HepG2 (cell line): ENCODE results near the gene FEM1B. TPM values are rescaled to one million over a fixed set of nuclear protein-coding genes. Genes with fewer than 3 reads are reported as not detected.

Experiments
- ETV5 ChIP-seq: IDR thresholded peaks from 2 replicates; pipeline ENCODE4 v1.6.1; 2018; ENCODE audit warnings: missing biosample characterization, missing genetic modification reagents, inconsistent platforms, borderline replicate concordance
- HNRNPLL ChIP-seq: fragments of 200-400 bp; formaldehyde crosslinking; IDR thresholded peaks from 2 replicates; pipeline ENCODE4 v1.6.1; 2017; ENCODE audit warnings: mild to moderate bottlenecking, low read depth, low read length; ENCODE audit not compliant: poor library complexity, severe bottlenecking
- MXD4 ChIP-seq: IDR thresholded peaks from 2 replicates; pipeline ENCODE4 v1.6.1; 2016; ENCODE audit warnings: mild to moderate bottlenecking, missing biosample characterization, missing genetic modification reagents
- MYNN ChIP-seq: sonication (generic); formaldehyde crosslinking; IDR thresholded peaks from 2 replicates; pipeline ENCODE4 v1.4.0; 2020; ENCODE audit warnings: mild to moderate bottlenecking, low read depth, missing genetic modification reagents
- NFKB2 ChIP-seq: sonication (generic); formaldehyde crosslinking; IDR thresholded peaks from 2 replicates; pipeline ENCODE4 v1.4.0; 2020; ENCODE audit warnings: missing genetic modification reagents, borderline replicate concordance
- NR1H2 ChIP-seq: sonication (generic); formaldehyde crosslinking; IDR thresholded peaks from 2 replicates; pipeline ENCODE4 v1.8.1; 2022; ENCODE audit warnings: low read depth, missing genetic modification reagents, borderline replicate concordance
- ONECUT2 ChIP-seq: sonication (generic); formaldehyde crosslinking; IDR thresholded peaks from 2 replicates; pipeline ENCODE4 v1.4.0; 2020; ENCODE audit warnings: missing genetic modification reagents
- PATZ1 ChIP-seq: sonication (generic); formaldehyde crosslinking; IDR thresholded peaks from 2 replicates; pipeline ENCODE4 v1.4.0; 2020; ENCODE audit warnings: missing genetic modification reagents
- PITX1 ChIP-seq: sonication (generic); formaldehyde crosslinking; IDR thresholded peaks from 2 replicates; pipeline ENCODE4 v1.5.1; 2020; ENCODE audit warnings: mild to moderate bottlenecking, missing genetic modification reagents
- SALL2 ChIP-seq: sonication (generic); formaldehyde crosslinking; IDR thresholded peaks from 2 replicates; pipeline ENCODE4 v1.8.1; 2023; ENCODE audit warnings: mild to moderate bottlenecking, missing genetic modification reagents, inconsistent platforms
- SRY ChIP-seq: sonication (generic); formaldehyde crosslinking; IDR thresholded peaks from 2 replicates; pipeline ENCODE4 v1.8.0; 2022; ENCODE audit warnings: mild to moderate bottlenecking, missing genetic modification reagents
- TEAD2 ChIP-seq: sonication (generic); formaldehyde crosslinking; IDR thresholded peaks from 2 replicates; pipeline ENCODE4 v1.9.0; 2021; ENCODE audit warnings: missing genetic modification reagents
- YEATS2 ChIP-seq: sonication (generic); formaldehyde crosslinking; IDR thresholded peaks from 2 replicates; pipeline ENCODE4 v1.4.0; 2020; ENCODE audit warnings: missing genetic modification reagents, borderline replicate concordance
- ZBTB38 ChIP-seq: sonication (generic); formaldehyde crosslinking; IDR thresholded peaks from 2 replicates; pipeline ENCODE4 v1.5.1; 2020; ENCODE audit warnings: mild to moderate bottlenecking, missing genetic modification reagents
- ZFAT ChIP-seq: sonication (generic); formaldehyde crosslinking; conservative IDR thresholded peaks from 2 replicates; pipeline ENCODE4 v1.8.1; 2023; ENCODE audit warnings: missing genetic modification reagents, inconsistent platforms
- ZNF160 ChIP-seq: sonication (generic); formaldehyde crosslinking; IDR thresholded peaks from 2 replicates; pipeline ENCODE4 v1.8.0; 2022; ENCODE audit warnings: mild to moderate bottlenecking, inconsistent platforms, missing genetic modification reagents
- ZNF205 ChIP-seq: IDR thresholded peaks from 2 replicates; pipeline ENCODE4 v1.6.1; 2018; ENCODE audit warnings: missing biosample characterization, missing genetic modification reagents
- ZNF451 ChIP-seq: sonication (generic); formaldehyde crosslinking; IDR thresholded peaks from 2 replicates; pipeline ENCODE4 v1.5.0; 2020; ENCODE audit warnings: mild to moderate bottlenecking, missing genetic modification reagents
- ZNF558 ChIP-seq: sonication (generic); formaldehyde crosslinking; IDR thresholded peaks from 2 replicates; pipeline ENCODE4 v1.9.0; 2022; ENCODE audit warnings: mild to moderate bottlenecking, missing genetic modification reagents, borderline replicate concordance
- ZNF770 ChIP-seq: sonication (generic); formaldehyde crosslinking; IDR thresholded peaks from 2 replicates; pipeline ENCODE4 v1.5.0; 2020; ENCODE audit warnings: mild to moderate bottlenecking, missing genetic modification reagents
- polyA plus RNA-seq, 8 experiments: library from polyadenylated mRNA; depleted of rRNA in 3 of 8; stranded (reverse) in 7 of 8; unstranded in 1 of 8; fragments of >200 nt; fragmentation: Illumina TruSeq in 4 of 8; extraction: Trizol in 4 of 8; gene quantifications; 2 replicates each; pipeline versions ENCODE4 v1.2.1 to v1.2.3, GENCODE V29; 2011 to 2016; ENCODE audit warnings: low read depth in 4 of 8, missing spikeins in 1 of 8, mixed read lengths in 1 of 8; ENCODE audit not compliant: insufficient read depth in 1 of 8
- total RNA-seq, 5 experiments: library from RNA; depleted of rRNA; stranded (reverse); fragments of >200 nt; fragmentation: Illumina TruSeq; extraction: Trizol; gene quantifications; 2 replicates each; pipeline ENCODE4 v1.2.3, GENCODE V29; 2016; ENCODE audit warnings: low read depth in 1 of 5
- TF ChIP-seq, protein P1 (sequence below): sonication (generic); formaldehyde crosslinking; IDR thresholded peaks from 2 replicates; pipeline ENCODE4 v1.4.0; 2020; ENCODE audit warnings: missing genetic modification reagents
- TF ChIP-seq, protein P2 (sequence below): sonication (generic); formaldehyde crosslinking; IDR thresholded peaks from 2 replicates; pipeline ENCODE4 v1.8.1; 2023; ENCODE audit warnings: mild to moderate bottlenecking, moderate library complexity, missing genetic modification reagents

Gene FEM1B
- total and polyA plus RNA-seq, 2 of the 13 experiments (the other 11 are each of a cell fraction or from before 2014, with no cell fraction given) = 38.1 to 40.0 TPM

- TF ChIP-seq HNRNPLL = peak; percentile 83
- TF ChIP-seq ZBTB38 (CRISPR knock-in tag) = peak; percentile 49; the same call in 1 of the 2 replicates
- TF ChIP-seq NFKB2 (CRISPR knock-in tag) = 0 out of 2 replicates have a peak, but pooled peaks have one; percentile 55
- TF ChIP-seq SALL2 (CRISPR knock-in tag) = no peak; the same call in 1 of the 2 replicates
- TF ChIP-seq ZNF558 (CRISPR knock-in tag) = no peak
- peak; percentile 51; the same call in 1 of the 2 replicates for TF ChIP-seq ZNF451 (CRISPR knock-in tag)
- TF ChIP-seq ZNF205 = no peak
- TF ChIP-seq SRY (CRISPR knock-in tag) = 0 out of 2 replicates have a peak, but pooled peaks have one; percentile 40
- no peak for TF ChIP-seq TEAD2 (CRISPR knock-in tag)
- TF ChIP-seq PITX1 (CRISPR knock-in tag) = no peak
- TF ChIP-seq ETV5 = peak; percentile 38; the same call in 1 of the 2 replicates
- TF ChIP-seq MXD4 (CRISPR knock-in tag) = 0 out of 2 replicates have a peak, but pooled peaks have one; percentile 24
- no peak for TF ChIP-seq NR1H2 (CRISPR knock-in tag)
- TF ChIP-seq ZFAT (CRISPR knock-in tag) = no peak
- TF ChIP-seq, protein P1, sequence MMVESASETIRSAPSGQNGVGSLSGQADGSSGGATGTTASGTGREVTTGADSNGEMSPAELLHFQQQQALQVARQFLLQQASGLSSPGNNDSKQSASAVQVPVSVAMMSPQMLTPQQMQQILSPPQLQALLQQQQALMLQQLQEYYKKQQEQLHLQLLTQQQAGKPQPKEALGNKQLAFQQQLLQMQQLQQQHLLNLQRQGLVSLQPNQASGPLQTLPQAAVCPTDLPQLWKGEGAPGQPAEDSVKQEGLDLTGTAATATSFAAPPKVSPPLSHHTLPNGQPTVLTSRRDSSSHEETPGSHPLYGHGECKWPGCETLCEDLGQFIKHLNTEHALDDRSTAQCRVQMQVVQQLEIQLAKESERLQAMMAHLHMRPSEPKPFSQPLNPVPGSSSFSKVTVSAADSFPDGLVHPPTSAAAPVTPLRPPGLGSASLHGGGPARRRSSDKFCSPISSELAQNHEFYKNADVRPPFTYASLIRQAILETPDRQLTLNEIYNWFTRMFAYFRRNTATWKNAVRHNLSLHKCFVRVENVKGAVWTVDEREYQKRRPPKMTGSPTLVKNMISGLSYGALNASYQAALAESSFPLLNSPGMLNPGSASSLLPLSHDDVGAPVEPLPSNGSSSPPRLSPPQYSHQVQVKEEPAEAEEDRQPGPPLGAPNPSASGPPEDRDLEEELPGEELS = peak; percentile 81
- no peak for TF ChIP-seq MYNN (CRISPR knock-in tag)
- TF ChIP-seq, protein P2, sequence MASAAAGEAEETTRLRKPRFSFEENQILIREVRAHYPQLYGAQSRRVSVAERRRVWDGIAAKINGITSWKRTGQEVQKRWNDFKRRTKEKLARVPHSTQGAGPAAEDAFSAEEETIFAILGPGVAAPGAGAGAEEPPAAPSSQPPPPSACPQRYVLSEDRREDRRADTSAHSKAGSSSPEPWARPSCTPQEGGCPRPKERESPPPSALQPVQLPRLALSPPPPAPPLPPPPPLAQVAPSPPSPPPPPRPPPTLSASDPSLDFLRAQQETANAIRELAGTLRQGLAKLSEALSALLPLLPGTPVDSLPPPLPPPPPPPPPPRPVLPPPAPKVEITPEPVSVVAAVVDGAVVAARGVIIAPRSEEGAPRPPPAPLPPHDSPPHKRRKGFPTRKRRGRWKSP (CRISPR knock-in tag) = peak; percentile 80
- TF ChIP-seq ZNF160 (CRISPR knock-in tag) = 0 out of 2 replicates have a peak, but pooled peaks have one; percentile 48
- no peak for TF ChIP-seq YEATS2 (CRISPR knock-in tag)
- no peak for TF ChIP-seq ONECUT2
- TF ChIP-seq PATZ1 (CRISPR knock-in tag) = peak; percentile 39; the same call in 1 of the 2 replicates
- TF ChIP-seq ZNF770 (CRISPR knock-in tag) = no peak
Observed at GRCh38 chr15:68256675-68257450, 20.7 kb upstream of the FEM1B start (continued).
